ENCODE results near the gene R3HDM1.
"Not testable (repeated sequence)": the region's sequence is repeated elsewhere in the genome, so short reads cannot be mapped to it uniquely, and the experiment has no call there.

R3HDM1 gene
- 26.5 to 31.3 reads per million in 2 donors for total RNA-seq

- DNase-seq: peak; percentile 89
These were observed at the start of gene R3HDM1 for GRCh38 chr2:135531231-135532197. Gene R3HDM1, plus strand, starts transcription at chr2:135531484. Its CDS starts 73,362 bp downstream, at chr2:135604846.

- no peak for DNase-seq
These were observed 45.8 kb upstream of the R3HDM1 start for GRCh38 chr2:135485441-135485840.

GRCh38 chr2:135490376-135490775 is 40.9 kb upstream of the R3HDM1 start:
- no peak for DNase-seq

DNA sequence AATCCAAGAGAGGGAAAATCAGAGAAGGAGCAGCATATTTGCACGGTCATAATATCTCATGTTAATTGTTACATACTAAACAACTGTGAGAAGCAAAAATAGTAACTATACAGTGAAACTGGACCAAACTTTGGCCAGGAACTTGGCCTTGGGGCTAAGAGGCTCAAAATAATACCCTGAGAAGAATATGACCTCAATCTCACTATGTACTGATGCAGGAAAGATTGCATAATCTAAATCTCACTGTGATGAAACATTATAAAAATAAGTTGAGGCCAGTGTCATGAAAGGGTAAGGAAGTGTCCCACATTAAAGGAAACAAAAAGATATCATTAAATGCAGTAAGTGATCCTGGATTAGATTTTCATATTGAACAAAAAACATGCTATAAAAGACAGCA is 36.8 kb upstream of the R3HDM1 start:
- DNase-seq: no peak

GRCh38 chr2:135494917-135495316 is 36.4 kb upstream of the R3HDM1 start:
- DNase-seq: no peak

- DNase-seq: not testable (repeated sequence)
These were observed 32.7 kb upstream of the R3HDM1 start for GRCh38 chr2:135498588-135498987.

DNA sequence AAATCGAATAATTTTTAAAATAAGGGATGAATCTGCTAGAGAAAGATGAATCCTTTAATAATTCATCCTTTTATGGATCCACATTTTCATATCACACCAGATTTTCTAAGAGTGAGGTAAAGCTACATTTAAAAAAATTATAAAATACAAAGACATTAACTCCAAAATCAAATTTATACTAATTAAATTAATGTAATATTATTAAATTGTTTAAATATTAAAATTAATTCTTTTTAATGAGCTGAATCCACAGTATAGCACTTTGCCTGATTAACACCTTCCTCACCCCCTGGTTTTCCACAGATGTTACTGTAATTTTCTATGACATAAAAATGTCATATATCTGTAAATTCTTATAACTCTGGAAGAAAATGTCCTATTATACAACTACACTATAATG is 26.5 kb upstream of the R3HDM1 start:
- DNase-seq: no peak

DNA sequence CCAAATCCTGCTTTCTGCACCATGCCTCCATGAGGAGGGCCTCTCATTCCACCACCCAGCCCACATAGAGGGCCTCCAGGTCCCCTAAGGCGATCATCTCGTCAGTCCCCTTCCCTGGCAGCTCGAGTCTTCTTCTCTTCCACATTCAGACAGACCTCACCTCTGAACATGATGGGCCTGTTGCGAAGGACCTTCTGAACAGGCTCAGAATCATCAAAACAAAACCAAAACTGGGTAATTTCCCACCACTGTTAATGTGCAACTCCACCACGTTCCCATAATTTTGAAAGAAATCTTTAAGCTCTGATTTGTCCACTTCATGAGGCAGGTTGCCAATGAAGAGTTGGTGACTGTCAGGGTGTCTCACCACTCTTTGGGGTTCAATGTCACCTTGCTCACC is 20.7 kb upstream of the R3HDM1 start:
- no peak for DNase-seq

- DNase-seq: no peak
These were observed 19.2 kb upstream of the R3HDM1 start for GRCh38 chr2:135512099-135512498.

DNA sequence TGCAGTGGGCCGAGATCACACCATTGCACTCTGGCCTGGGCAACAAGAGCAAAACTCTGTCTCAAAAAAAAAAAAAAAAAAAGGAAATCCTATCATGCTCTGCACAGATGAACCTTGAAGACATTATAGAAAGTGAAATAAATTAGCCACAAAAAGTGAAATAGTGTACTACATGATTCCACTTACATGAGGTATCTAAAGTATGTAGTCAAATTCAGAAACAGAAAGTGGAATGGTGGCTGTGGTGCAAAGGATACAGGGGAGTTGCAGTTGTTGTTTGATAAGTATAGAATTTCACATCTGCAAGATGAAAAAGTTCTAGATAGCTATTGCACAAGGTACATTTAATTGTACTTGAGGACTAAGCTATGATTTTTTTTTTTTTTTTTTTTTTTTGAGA is 5.5 kb upstream of the R3HDM1 start:
- DNase-seq: no peak

GRCh38 chr2:135528006-135528405 is 3.3 kb upstream of the R3HDM1 start:
- no peak for DNase-seq

GRCh38 chr2:135530313-135531230 is 712 bp upstream of the R3HDM1 start, which contains the start of gene ZRANB3:
Gene ZRANB3, minus strand, starts transcription at chr2:135531218.
- peak; percentile 87 for DNase-seq

- no peak for DNase-seq
These were observed 1.3 kb downstream of the R3HDM1 start for GRCh38 chr2:135532581-135532980.

DNA sequence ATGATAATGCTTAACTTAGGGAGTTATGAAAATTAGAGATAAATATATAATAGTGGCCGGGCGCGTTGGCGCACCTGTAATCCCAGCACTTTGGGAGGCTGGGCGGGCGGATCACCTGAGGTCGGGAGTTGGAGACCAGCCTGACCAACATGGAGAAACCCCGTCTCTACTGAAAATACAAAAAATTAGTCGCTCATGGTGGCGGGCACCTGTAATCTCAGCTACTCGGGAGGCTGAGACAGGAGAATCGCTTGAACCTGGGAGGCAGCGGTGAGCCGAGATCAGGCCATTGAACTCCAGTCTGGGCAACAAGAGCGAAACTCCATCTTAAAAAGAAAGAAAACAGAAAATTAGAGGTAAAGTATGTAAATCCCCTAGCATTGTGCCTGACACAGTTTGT is 2.3 kb downstream of the R3HDM1 start:
- DNase-seq: not testable (repeated sequence)

- no peak for DNase-seq
These were observed 15.2 kb downstream of the R3HDM1 start for GRCh38 chr2:135546436-135546835.

GRCh38 chr2:135547311-135547710 is 16.0 kb downstream of the R3HDM1 start:
- DNase-seq: no peak

DNA sequence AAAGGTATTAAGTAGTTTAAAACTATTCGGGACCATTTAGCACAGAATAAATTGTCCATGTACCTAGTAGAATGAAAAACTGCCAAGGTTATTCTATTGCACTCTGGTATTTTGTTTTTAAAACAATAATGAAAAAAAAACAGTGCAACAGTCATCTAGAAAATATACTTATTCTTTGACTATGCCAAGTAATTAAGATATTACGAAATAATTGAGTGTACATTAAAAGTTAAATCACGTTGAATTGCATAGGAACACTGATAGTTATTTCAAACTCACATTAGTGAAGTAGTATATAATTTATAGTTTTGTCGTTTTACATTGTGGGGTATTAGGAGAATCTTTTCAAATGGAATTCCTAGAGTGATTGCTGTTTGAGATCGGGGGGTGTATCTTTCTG is 20.1 kb downstream of the R3HDM1 start:
- DNase-seq: no peak

DNA sequence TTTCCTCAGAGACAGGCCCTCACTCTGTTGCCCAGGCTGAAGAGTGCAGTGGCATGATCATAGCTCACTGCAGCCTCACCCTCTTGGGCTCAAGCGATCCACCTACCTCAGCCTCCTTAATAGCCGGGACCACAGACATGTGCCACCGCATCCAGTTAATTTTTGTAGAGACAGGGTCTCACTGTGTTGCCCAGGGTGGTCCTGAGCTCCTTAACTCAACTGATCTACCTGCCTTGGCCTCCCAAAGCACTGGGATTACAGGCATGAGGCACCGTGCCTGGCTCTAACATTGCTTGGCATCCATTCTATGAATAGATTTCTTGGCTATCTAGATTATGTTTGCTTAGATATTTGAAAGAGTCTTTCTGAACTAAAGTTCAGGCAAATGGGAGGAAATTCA is 21.6 kb downstream of the R3HDM1 start:
- no peak for DNase-seq

DNA sequence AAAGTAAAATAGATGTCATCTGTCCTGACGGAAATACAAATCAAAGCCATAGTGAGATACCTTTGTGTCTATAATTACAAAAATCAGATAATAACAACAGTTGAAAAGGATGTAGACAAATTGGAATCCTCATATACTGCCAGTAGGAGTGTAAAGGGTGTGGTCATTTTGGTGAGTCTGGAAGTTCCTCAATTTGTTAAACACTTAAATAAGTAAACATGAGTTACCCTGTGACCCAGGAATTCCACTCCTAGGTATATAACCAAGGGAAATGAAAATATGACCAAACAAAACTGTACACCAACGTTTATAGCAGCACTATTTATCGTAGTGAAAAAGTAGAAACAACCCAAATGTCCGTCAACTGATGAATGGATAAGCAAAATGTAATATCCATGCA is 24.0 kb downstream of the R3HDM1 start:
- no peak for DNase-seq

- DNase-seq: no peak
These were observed 26.2 kb downstream of the R3HDM1 start for GRCh38 chr2:135557530-135557929.

- no peak for DNase-seq
These were observed 30.6 kb downstream of the R3HDM1 start for GRCh38 chr2:135561925-135562324.

DNA sequence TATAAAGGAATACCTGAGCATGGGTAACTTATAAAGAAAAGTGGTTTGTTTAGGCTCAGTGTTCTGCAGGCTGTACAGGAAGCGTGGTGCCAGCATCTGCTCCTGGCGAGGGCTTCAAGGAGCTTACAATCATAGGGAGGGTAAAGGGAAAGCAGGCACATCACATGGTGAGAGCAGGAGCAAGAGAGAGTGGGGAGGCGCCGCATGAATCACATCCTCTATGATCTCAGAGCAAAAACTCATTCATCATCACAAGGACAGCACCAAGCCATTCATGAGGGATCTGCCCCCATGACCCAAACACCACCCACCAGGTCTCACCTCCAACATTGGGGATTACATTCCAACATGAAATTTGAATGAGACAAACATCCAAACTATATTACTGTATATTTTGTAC is 32.5 kb downstream of the R3HDM1 start:
- no peak for DNase-seq

GRCh38 chr2:135570884-135571283 is 39.6 kb downstream of the R3HDM1 start:
- no peak for DNase-seq
